HCT116 (cell line): Measurements from ENCODE around the gene ZDHHC19. TPM values are rescaled to one million over a fixed set of nuclear protein-coding genes. Genes with fewer than 3 reads are reported as not detected.

Experiments
- ATAC-seq: fragments of 200-7000 bp; cut with Tn5 transposase; 2 replicates; pipeline ENCODE4 v1.9.1; 2020; ENCODE audit warnings: mild to moderate bottlenecking, moderate library complexity
- BruUV-seq: library from RNA; stranded (reverse); fragments of 400-500 nt; replicated peaks from 2 replicates; lab custom pipeline; 2021; lab: Mats Ljungman, UMichigan
- CTCF ChIA-PET: fragments of 300-600 bp; sonication (Branson Sonifier 250); formaldehyde crosslinking; loops from one replicate; lab custom pipeline; 2021; ENCODE audit warnings: antibody characterized with exemption; lab: Charles Lee
- POLR2A ChIA-PET: fragments of 300-600, 350-600 bp; sonication (Branson Sonifier 250); formaldehyde crosslinking; loops from one replicate; lab custom pipeline; 2021; ENCODE audit warnings: antibody characterized with exemption; lab: Charles Lee
- RAD21 ChIA-PET, 2 experiments: fragments of 300-600 bp; sonication (Branson Sonifier 250); formaldehyde crosslinking; loops; one replicate each; lab custom pipeline; 2023; ENCODE audit warnings: low total read pairs in 2 of 2; ENCODE audit not compliant: uncharacterized antibody in 2 of 2, unreplicated experiment in 2 of 2, low non-redundant PET in 1 of 2; lab: Charles Lee
- DNase-seq: peaks from one replicate; pipeline ENCODE4 v3.0.0-alpha.2; 2010; ENCODE audit warnings: low read depth, low spot score
- H2AFZ ChIP-seq: fragments of 200-600 bp; shearing (Covaris generic), sonication (generic); 2 replicates; pipeline ENCODE4 v1.6.1; 2017; ENCODE audit warnings: low read depth, mixed run types, mixed read lengths, antibody characterized with exemption, low read length; ENCODE audit not compliant: poor library complexity, severe bottlenecking
- H3K27ac ChIP-seq: 2 replicates; pipeline ENCODE4 v1.5.1; 2012; ENCODE audit warnings: low read depth, low read length
- H3K27me3 ChIP-seq: fragments of 200-600 bp; sonication (generic); 2 replicates; pipeline ENCODE4 v1.6.1; 2016; ENCODE audit warnings: mixed run types, low read length, mixed read lengths; ENCODE audit not compliant: insufficient read depth
- H3K36me3 ChIP-seq, 2 experiments: fragments of 200-500 bp in 1 of 2; fragments of 200-600 bp in 1 of 2; sonication (Bioruptor generic) in 1 of 2; sonication (generic) in 1 of 2; 2 replicates each; pipeline versions ENCODE4 v1.5.1 to v1.6.1; 2014 to 2016; ENCODE audit warnings: low read length in 2 of 2, inconsistent platforms in 1 of 2, mixed read lengths in 1 of 2, mixed run types in 1 of 2; ENCODE audit not compliant: insufficient read depth in 2 of 2, control insufficient read depth in 1 of 2
- H3K4me1 ChIP-seq, 2 experiments: fragments of 200-600 bp in 1 of 2; sonication (generic) in 1 of 2; 2 replicates each; pipeline versions ENCODE4 v1.5.1 to v1.6.1; 2012 to 2017; ENCODE audit warnings: low read length in 2 of 2, inconsistent platforms in 1 of 2, mild to moderate bottlenecking in 1 of 2, mixed read lengths in 1 of 2, mixed run types in 1 of 2, moderate library complexity in 1 of 2; ENCODE audit not compliant: insufficient read depth in 2 of 2, control insufficient read depth in 1 of 2
- H3K4me2 ChIP-seq: fragments of 200-600 bp; sonication (generic); 2 replicates; pipeline ENCODE4 v1.6.1; 2017; ENCODE audit warnings: mixed run types, low read length, mixed read lengths
- H3K4me3 ChIP-seq, 2 experiments: fragments of 200-600 bp in 1 of 2; sonication (generic) in 1 of 2; replicated peaks in 1 of 2; 2 replicates each; pipeline ENCODE4 v1.5.1; 2011 to 2016; ENCODE audit warnings: low read length in 2 of 2, control low read depth in 1 of 2, low read depth in 1 of 2, mild to moderate bottlenecking in 1 of 2, mixed read lengths in 1 of 2, mixed run types in 1 of 2
- H3K79me2 ChIP-seq: fragments of 200-600 bp; sonication (generic); 2 replicates; pipeline ENCODE4 v1.6.1; 2017; ENCODE audit warnings: mild to moderate bottlenecking, mixed run types, low read length, moderate library complexity, mixed read lengths; ENCODE audit not compliant: insufficient read depth
- H3K9ac ChIP-seq: fragments of 200-600 bp; sonication (generic); 2 replicates; pipeline ENCODE4 v1.6.1; 2016; ENCODE audit warnings: low read length, mixed read lengths
- H3K9me2 ChIP-seq: fragments of 200-600 bp; sonication (generic), shearing (Covaris generic); 2 replicates; pipeline ENCODE4 v1.6.1; 2017; ENCODE audit warnings: mixed run types, mild to moderate bottlenecking, moderate library complexity; ENCODE audit not compliant: insufficient read depth
- H3K9me3 ChIP-seq, 2 experiments: fragments of 200-500 bp in 1 of 2; fragments of 200-600 bp in 1 of 2; sonication (Bioruptor generic) in 1 of 2; sonication (generic) in 1 of 2; 2 replicates each; pipeline ENCODE4 v1.6.1; 2014 to 2017; ENCODE audit warnings: low read length in 2 of 2, mixed read lengths in 2 of 2, inconsistent platforms in 1 of 2, low read depth in 1 of 2, mild to moderate bottlenecking in 1 of 2, mixed run types in 1 of 2, moderate library complexity in 1 of 2; ENCODE audit not compliant: control insufficient read depth in 1 of 2, insufficient read depth in 1 of 2
- H4K20me1 ChIP-seq: fragments of 200-600 bp; sonication (generic), shearing (Covaris generic); 2 replicates; pipeline ENCODE4 v1.6.1; 2017; ENCODE audit warnings: mixed run types, mild to moderate bottlenecking, moderate library complexity; ENCODE audit not compliant: insufficient read depth
- CEBPB ChIP-seq: IDR thresholded peaks from 2 replicates; pipeline ENCODE4 v1.6.1; 2012; ENCODE audit warnings: low read depth
- ELF1 ChIP-seq: IDR thresholded peaks from 2 replicates; pipeline ENCODE4 v1.6.1; 2012; ENCODE audit warnings: low read depth, borderline replicate concordance
- EZH2phosphoT487 ChIP-seq: fragments of 200-600 bp; IDR thresholded peaks from 2 replicates; pipeline ENCODE4 v1.6.1; 2018; ENCODE audit warnings: antibody characterized with exemption, borderline replicate concordance
- JUND ChIP-seq: IDR thresholded peaks from 2 replicates; pipeline ENCODE4 v1.6.1; 2012
- POLR2A ChIP-seq: IDR thresholded peaks from 2 replicates; pipeline ENCODE4 v1.7.0; 2011; ENCODE audit warnings: borderline replicate concordance; ENCODE audit not compliant: insufficient read depth, insufficient read length; ENCODE audit errors: extremely low read depth
- POLR2AphosphoS5 ChIP-seq: IDR thresholded peaks from 2 replicates; pipeline ENCODE4 v1.6.1; 2011; ENCODE audit warnings: mild to moderate bottlenecking, low read depth, low read length, moderate library complexity
- SIN3A ChIP-seq: IDR thresholded peaks from 2 replicates; pipeline ENCODE4 v1.6.1; 2012; ENCODE audit warnings: low read depth
- SP1 ChIP-seq: IDR thresholded peaks from 2 replicates; pipeline ENCODE4 v1.6.1; 2012; ENCODE audit warnings: low read depth
- SRF ChIP-seq: IDR thresholded peaks from 2 replicates; pipeline ENCODE4 v1.6.1; 2012; ENCODE audit warnings: low read depth
- ZFX ChIP-seq: fragments of 450-650 bp; IDR thresholded peaks from 2 replicates; pipeline ENCODE4 v1.6.1; 2017
- intact Hi-C: fragments of 100-400 bp; cut with micrococcal nuclease; formaldehyde crosslinking; loops from 2 replicates; pipeline ENCODE4 v1.10.0; 2022
- total RNA-seq: library from RNA; stranded (reverse); gene quantifications from one replicate; pipeline ENCODE4 v1.2.1, GENCODE V29; 2021; ENCODE audit not compliant: unreplicated experiment
- TF ChIP-seq, protein P1 (sequence below), 3 experiments: fragments of 200-600 bp in 1 of 3; sonication (generic) in 1 of 3; IDR thresholded peaks in 2 of 3; conservative IDR thresholded peaks in 1 of 3; 2 replicates each; pipeline ENCODE4 v1.5.1; 2012 to 2017; ENCODE audit warnings: low read depth in 2 of 3, low read length in 2 of 3, antibody characterized with exemption in 1 of 3, borderline replicate concordance in 1 of 3, control low read depth in 1 of 3, mild to moderate bottlenecking in 1 of 3, mixed read lengths in 1 of 3, mixed run types in 1 of 3, moderate library complexity in 1 of 3; ENCODE audit not compliant: insufficient read depth in 1 of 3
- TF ChIP-seq, protein P2 (sequence below): IDR thresholded peaks from 2 replicates; pipeline ENCODE4 v1.6.1; 2012; ENCODE audit warnings: low read depth

ZDHHC19 gene
- total RNA-seq, 1 experiment from 2014 or later, result not detected

DNA sequence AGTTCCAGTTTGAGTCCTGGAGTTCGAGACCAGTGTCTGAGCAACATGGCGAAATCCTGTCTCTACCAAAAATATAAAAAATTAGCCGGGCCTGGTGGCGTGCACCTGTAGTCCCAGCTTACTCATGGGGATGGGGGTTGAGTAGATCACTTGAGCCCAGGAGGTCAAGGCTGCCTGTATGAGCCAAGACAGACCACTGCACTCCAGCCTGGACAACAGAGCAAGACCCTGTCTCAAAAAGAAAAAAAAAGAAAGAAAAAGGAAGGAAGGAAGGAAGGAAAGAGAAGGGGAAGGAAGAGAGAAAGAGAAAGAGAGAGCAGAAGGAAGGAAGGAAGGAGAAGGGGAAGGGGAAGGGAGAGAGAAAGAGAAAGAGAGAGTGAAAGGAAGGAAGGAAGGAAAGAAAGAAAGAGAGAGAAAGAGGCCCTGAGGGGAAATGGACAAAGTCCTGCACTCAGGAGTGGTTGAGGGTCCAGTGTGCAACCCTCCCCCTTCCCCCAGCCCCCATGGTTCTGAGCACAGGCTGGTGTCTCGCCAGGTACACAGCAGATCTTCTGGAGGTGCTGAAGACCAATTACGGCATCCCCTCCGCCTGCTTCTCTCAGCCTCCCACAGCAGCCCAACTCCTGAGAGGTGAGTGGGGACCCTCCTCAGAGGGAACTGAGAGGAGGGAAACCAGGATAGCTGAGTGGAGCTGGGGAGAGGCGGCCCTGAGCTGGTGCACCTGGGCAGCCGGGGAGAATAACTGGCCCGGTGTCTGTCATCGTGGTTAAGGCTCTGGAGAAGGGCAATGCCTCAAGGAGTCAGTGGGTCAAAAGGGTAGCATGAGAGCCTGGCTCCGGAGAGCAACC is 6.3 kb upstream of the ZDHHC19 start:
- Histone ChIP-seq H3K9me3 (no peaks in the 10 kb centered on the region), H4K20me1 (no peaks in the 10 kb centered on the region), H2AFZ (no peak overlapping the region), H3K36me3 (no peaks in the 10 kb centered on the region), H3K9me2 (no peaks in the 10 kb centered on the region), H3K9ac (no peak overlapping the region), H3K4me1 (no peaks in the 10 kb centered on the region), H3K79me2 (no peaks in the 10 kb centered on the region), H3K4me2 (no peak overlapping the region), H3K4me3 (no peak overlapping the region), H3K27ac (no peak overlapping the region), H3K27me3 (no peaks in the 10 kb centered on the region)
- no peak for TF ChIP-seq SRF
- TF ChIP-seq ZFX, result no peak
- no peak for TF ChIP-seq EZH2phosphoT487
- no peak for TF ChIP-seq CEBPB
- no peak for TF ChIP-seq SP1
- TF ChIP-seq, protein P1, sequence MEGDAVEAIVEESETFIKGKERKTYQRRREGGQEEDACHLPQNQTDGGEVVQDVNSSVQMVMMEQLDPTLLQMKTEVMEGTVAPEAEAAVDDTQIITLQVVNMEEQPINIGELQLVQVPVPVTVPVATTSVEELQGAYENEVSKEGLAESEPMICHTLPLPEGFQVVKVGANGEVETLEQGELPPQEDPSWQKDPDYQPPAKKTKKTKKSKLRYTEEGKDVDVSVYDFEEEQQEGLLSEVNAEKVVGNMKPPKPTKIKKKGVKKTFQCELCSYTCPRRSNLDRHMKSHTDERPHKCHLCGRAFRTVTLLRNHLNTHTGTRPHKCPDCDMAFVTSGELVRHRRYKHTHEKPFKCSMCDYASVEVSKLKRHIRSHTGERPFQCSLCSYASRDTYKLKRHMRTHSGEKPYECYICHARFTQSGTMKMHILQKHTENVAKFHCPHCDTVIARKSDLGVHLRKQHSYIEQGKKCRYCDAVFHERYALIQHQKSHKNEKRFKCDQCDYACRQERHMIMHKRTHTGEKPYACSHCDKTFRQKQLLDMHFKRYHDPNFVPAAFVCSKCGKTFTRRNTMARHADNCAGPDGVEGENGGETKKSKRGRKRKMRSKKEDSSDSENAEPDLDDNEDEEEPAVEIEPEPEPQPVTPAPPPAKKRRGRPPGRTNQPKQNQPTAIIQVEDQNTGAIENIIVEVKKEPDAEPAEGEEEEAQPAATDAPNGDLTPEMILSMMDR (IDR thresholded peaks at IDR 0.05 in 2 of 3, conservative IDR thresholded peaks at IDR 0.05 in 1 of 3; ENCODE audit: borderline replicate concordance in 1 of 3, insufficient read depth in 1 of 3, low read depth in 2 of 3, low read length in 2 of 3), result no peak
- no peak for TF ChIP-seq JUND
- no peak for TF ChIP-seq SIN3A
- no peak for TF ChIP-seq POLR2A
- TF ChIP-seq POLR2AphosphoS5, result no peak
- no peak for TF ChIP-seq ELF1
- TF ChIP-seq, protein P2, sequence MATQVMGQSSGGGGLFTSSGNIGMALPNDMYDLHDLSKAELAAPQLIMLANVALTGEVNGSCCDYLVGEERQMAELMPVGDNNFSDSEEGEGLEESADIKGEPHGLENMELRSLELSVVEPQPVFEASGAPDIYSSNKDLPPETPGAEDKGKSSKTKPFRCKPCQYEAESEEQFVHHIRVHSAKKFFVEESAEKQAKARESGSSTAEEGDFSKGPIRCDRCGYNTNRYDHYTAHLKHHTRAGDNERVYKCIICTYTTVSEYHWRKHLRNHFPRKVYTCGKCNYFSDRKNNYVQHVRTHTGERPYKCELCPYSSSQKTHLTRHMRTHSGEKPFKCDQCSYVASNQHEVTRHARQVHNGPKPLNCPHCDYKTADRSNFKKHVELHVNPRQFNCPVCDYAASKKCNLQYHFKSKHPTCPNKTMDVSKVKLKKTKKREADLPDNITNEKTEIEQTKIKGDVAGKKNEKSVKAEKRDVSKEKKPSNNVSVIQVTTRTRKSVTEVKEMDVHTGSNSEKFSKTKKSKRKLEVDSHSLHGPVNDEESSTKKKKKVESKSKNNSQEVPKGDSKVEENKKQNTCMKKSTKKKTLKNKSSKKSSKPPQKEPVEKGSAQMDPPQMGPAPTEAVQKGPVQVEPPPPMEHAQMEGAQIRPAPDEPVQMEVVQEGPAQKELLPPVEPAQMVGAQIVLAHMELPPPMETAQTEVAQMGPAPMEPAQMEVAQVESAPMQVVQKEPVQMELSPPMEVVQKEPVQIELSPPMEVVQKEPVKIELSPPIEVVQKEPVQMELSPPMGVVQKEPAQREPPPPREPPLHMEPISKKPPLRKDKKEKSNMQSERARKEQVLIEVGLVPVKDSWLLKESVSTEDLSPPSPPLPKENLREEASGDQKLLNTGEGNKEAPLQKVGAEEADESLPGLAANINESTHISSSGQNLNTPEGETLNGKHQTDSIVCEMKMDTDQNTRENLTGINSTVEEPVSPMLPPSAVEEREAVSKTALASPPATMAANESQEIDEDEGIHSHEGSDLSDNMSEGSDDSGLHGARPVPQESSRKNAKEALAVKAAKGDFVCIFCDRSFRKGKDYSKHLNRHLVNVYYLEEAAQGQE, result no peak
- ChIA-PET POLR2A (no interaction called here), CTCF (no interaction called here), RAD21 (no interaction called here)
- intact Hi-C loops, result no loop called here
- ATAC-seq (no peak), DNase-seq (no peak)
- no TSS peak for BruUV-seq
